ENCODE data around the gene KMT2D. TPM values are rescaled to one million over a fixed set of nuclear protein-coding genes. Genes with fewer than 3 reads are reported as not detected.

KMT2D gene
- total RNA-seq, 1 donor from 2014 or later, result 19.0 TPM

GRCh38 chr12:49043241-49043640, 17.4 kb downstream of the KMT2D start:
- H3K4me1 Mint-ChIP-seq, result no peaks in the 10 kb centered on the region
- no peak for DNase-seq (ENCODE audit: low spot score)
- Histone ChIP-seq H2AFZ (replicated peaks) (no peak overlapping the region), H3K79me2 (ENCODE audit: low read depth) (no peaks in the 10 kb centered on the region), H3K27me3 (no peaks in the 10 kb centered on the region), H3K27ac (no peak overlapping the region), H3K36me3 (no peaks in the 10 kb centered on the region), H3K4me3 (no peak overlapping the region), H4K20me1 (ENCODE audit: low read depth) (peaks cover 21% of the 10 kb centered on the region), H3K4me2 (no peak overlapping the region), H3K9ac (no peak overlapping the region), H3K9me3 (ENCODE audit: low read depth) (no peaks in the 10 kb centered on the region), H3K4me1 (no peaks in the 10 kb centered on the region), H3F3A (ENCODE audit: low read depth) (no peaks in the 10 kb centered on the region)
- no peaks in the 10 kb centered on the region for H3K9me3 Mint-ChIP-seq
- peaks cover 52% of the 10 kb centered on the region for H3K36me3 Mint-ChIP-seq
- peaks cover 10% of the 10 kb centered on the region for H3K27me3 Mint-ChIP-seq (ENCODE audit: insufficient read depth, low read depth)
- TF ChIP-seq EZH2 (IDR thresholded peaks at IDR 0.05), result no peak
- no peak for TF ChIP-seq EZH2phosphoT487 (IDR thresholded peaks at IDR 0.05)
- TF ChIP-seq CTCF (IDR thresholded peaks at IDR 0.05), result no peak
- H3K4me3 Mint-ChIP-seq, result peak overlapping the region; percentile 30
- H3K27ac Mint-ChIP-seq, result no peak overlapping the region

- Histone ChIP-seq H3K27ac (no peak overlapping the region), H3K79me2 (ENCODE audit: low read depth) (no peaks in the 10 kb centered on the region), H2AFZ (replicated peaks) (no peak overlapping the region), H3K27me3 (no peaks in the 10 kb centered on the region), H3K9ac (no peak overlapping the region), H3K4me2 (no peak overlapping the region), H3F3A (ENCODE audit: low read depth) (no peaks in the 10 kb centered on the region), H4K20me1 (ENCODE audit: low read depth) (peaks cover 14% of the 10 kb centered on the region), H3K9me3 (ENCODE audit: low read depth) (no peaks in the 10 kb centered on the region), H3K36me3 (no peaks in the 10 kb centered on the region), H3K4me3 (no peak overlapping the region), H3K4me1 (no peaks in the 10 kb centered on the region)
- Mint-ChIP-seq H3K36me3 (peaks cover 45% of the 10 kb centered on the region), H3K27me3 (ENCODE audit: insufficient read depth, low read depth) (peaks cover 10% of the 10 kb centered on the region), H3K9me3 (no peaks in the 10 kb centered on the region), H3K4me1 (no peaks in the 10 kb centered on the region), H3K27ac (no peak overlapping the region), H3K4me3 (no peak overlapping the region)
- DNase-seq (ENCODE audit: low spot score), result no peak
- TF ChIP-seq EZH2 (IDR thresholded peaks at IDR 0.05) (no peak), EZH2phosphoT487 (IDR thresholded peaks at IDR 0.05) (no peak), CTCF (IDR thresholded peaks at IDR 0.05) (no peak)
Measured at GRCh38 chr12:49041881-49042484, 18.6 kb downstream of the KMT2D start.

GRCh38 chr12:49041036-49041880, 19.3 kb downstream of the KMT2D start:
- Mint-ChIP-seq H3K27me3 (ENCODE audit: insufficient read depth, low read depth) (peaks cover 8% of the 10 kb centered on the region), H3K27ac (no peak overlapping the region), H3K9me3 (no peaks in the 10 kb centered on the region), H3K36me3 (peaks cover 44% of the 10 kb centered on the region), H3K4me1 (no peaks in the 10 kb centered on the region), H3K4me3 (no peak overlapping the region)
- no peak overlapping the region for H3K4me2 ChIP-seq
- no peak for DNase-seq (ENCODE audit: low spot score)
- H3K9ac ChIP-seq, result no peak overlapping the region
- H3K36me3 ChIP-seq, result no peaks in the 10 kb centered on the region
- H3K27me3 ChIP-seq, result no peaks in the 10 kb centered on the region
- TF ChIP-seq EZH2phosphoT487 (IDR thresholded peaks at IDR 0.05), result no peak
- no peak for TF ChIP-seq CTCF (IDR thresholded peaks at IDR 0.05)
- no peak for TF ChIP-seq EZH2 (IDR thresholded peaks at IDR 0.05)
- no peak overlapping the region for H2AFZ ChIP-seq (replicated peaks)
- H3K9me3 ChIP-seq (ENCODE audit: low read depth), result no peaks in the 10 kb centered on the region
- H3K79me2 ChIP-seq (ENCODE audit: low read depth), result no peaks in the 10 kb centered on the region
- H3K4me1 ChIP-seq, result no peaks in the 10 kb centered on the region
- H3K4me3 ChIP-seq, result no peak overlapping the region
- no peaks in the 10 kb centered on the region for H3F3A ChIP-seq (ENCODE audit: low read depth)
- H4K20me1 ChIP-seq (ENCODE audit: low read depth), result peaks cover 18% of the 10 kb centered on the region
- no peak overlapping the region for H3K27ac ChIP-seq
